Trophoblast cell (in vitro differentiated cells and primary cell): ENCODE data around the gene ZNF512B.

ENCODE experiments used
- DNase-seq, 2 donors: peaks; one replicate each; pipeline ENCODE4 v3.0.0-alpha.2; 2016
- H2AFZ ChIP-seq: 2 replicates; pipeline ENCODE4 v1.6.1; 2013; ENCODE audit warnings: low read length, moderate library complexity, mild to moderate bottlenecking; ENCODE audit not compliant: insufficient read depth, poor library complexity
- H2AK5ac ChIP-seq: 2 replicates; pipeline ENCODE4 v1.6.1; 2013; ENCODE audit warnings: mild to moderate bottlenecking, low read length
- H2BK120ac ChIP-seq: 2 replicates; pipeline ENCODE4 v1.6.1; 2013; ENCODE audit warnings: low read length, mild to moderate bottlenecking, moderate library complexity; ENCODE audit not compliant: insufficient read depth, poor library complexity
- H2BK12ac ChIP-seq: 2 replicates; pipeline ENCODE4 v1.6.1; 2013; ENCODE audit warnings: mild to moderate bottlenecking, low read length, moderate library complexity
- H2BK5ac ChIP-seq: 2 replicates; pipeline ENCODE4 v1.6.1; 2013; ENCODE audit warnings: low read length, low read depth, moderate library complexity, mild to moderate bottlenecking; ENCODE audit not compliant: poor library complexity
- H3K14ac ChIP-seq: 2 replicates; pipeline ENCODE4 v1.6.1; 2013; ENCODE audit warnings: mild to moderate bottlenecking, low read length
- H3K18ac ChIP-seq: 2 replicates; pipeline ENCODE4 v1.6.1; 2013; ENCODE audit warnings: mild to moderate bottlenecking, low read length
- H3K23ac ChIP-seq: 2 replicates; pipeline ENCODE4 v1.6.1; 2013; ENCODE audit warnings: low read length
- H3K27ac ChIP-seq: 2 replicates; pipeline ENCODE4 v1.5.1; 2013; ENCODE audit warnings: low read depth, mild to moderate bottlenecking, inconsistent platforms, low read length, moderate library complexity
- H3K27me3 ChIP-seq: 2 replicates; pipeline ENCODE4 v1.6.1; 2013; ENCODE audit warnings: inconsistent platforms, mild to moderate bottlenecking, low read length, moderate library complexity; ENCODE audit not compliant: insufficient read depth
- H3K36me3 ChIP-seq, 2 experiments: 1 replicate in 1 of 2; 2 replicates in 1 of 2; pipeline ENCODE4 v1.6.1; 2013; ENCODE audit warnings: low read length in 2 of 2, mild to moderate bottlenecking in 2 of 2, moderate library complexity in 1 of 2; ENCODE audit not compliant: insufficient read depth in 2 of 2, control insufficient read depth in 1 of 2
- H3K4ac ChIP-seq: 2 replicates; pipeline ENCODE4 v1.6.1; 2013; ENCODE audit warnings: low read depth, mild to moderate bottlenecking, low read length, moderate library complexity
- H3K4me1 ChIP-seq, 2 experiments: 1 replicate in 1 of 2; 2 replicates in 1 of 2; pipeline ENCODE4 v1.6.1; 2013; ENCODE audit warnings: low read length in 2 of 2, mild to moderate bottlenecking in 2 of 2, moderate library complexity in 1 of 2; ENCODE audit not compliant: insufficient read depth in 2 of 2, control insufficient read depth in 1 of 2
- H3K4me2 ChIP-seq: 2 replicates; pipeline ENCODE4 v1.6.1; 2013; ENCODE audit warnings: inconsistent platforms, mild to moderate bottlenecking, low read length, moderate library complexity
- H3K4me3 ChIP-seq: 2 replicates; pipeline ENCODE4 v1.5.1; 2013; ENCODE audit warnings: mild to moderate bottlenecking, low read depth, low read length, inconsistent platforms
- H3K79me1 ChIP-seq: one replicate; pipeline ENCODE4 v1.6.1; 2013; ENCODE audit warnings: low read length
- H3K79me2 ChIP-seq: 2 replicates; pipeline ENCODE4 v1.6.1; 2013; ENCODE audit warnings: low read length, mild to moderate bottlenecking; ENCODE audit not compliant: control insufficient read depth, insufficient read depth, poor library complexity
- H3K9ac ChIP-seq: 2 replicates; pipeline ENCODE4 v1.6.1; 2013; ENCODE audit warnings: mild to moderate bottlenecking, low read length
- H3K9me3 ChIP-seq: 2 replicates; pipeline ENCODE4 v1.6.1; 2013; ENCODE audit warnings: low read depth, mild to moderate bottlenecking, control low read depth, inconsistent platforms, low read length; ENCODE audit not compliant: insufficient read depth
- H4K12ac ChIP-seq: 2 replicates; pipeline ENCODE4 v1.6.1; 2013; ENCODE audit warnings: low read depth, mild to moderate bottlenecking, low read length, moderate library complexity
- H4K8ac ChIP-seq: 2 replicates; pipeline ENCODE4 v1.6.1; 2013; ENCODE audit warnings: low read depth, mild to moderate bottlenecking, low read length, moderate library complexity
- H4K91ac ChIP-seq: one replicate; pipeline ENCODE4 v1.6.1; 2013; ENCODE audit warnings: low read depth, mild to moderate bottlenecking, low read length, moderate library complexity
- WGBS: extraction: QIAGEN DNeasy Blood & Tissue Kit; methylation state at CpG from one replicate; pipeline ENCODE4 v1.1.7; 2013; ENCODE audit warnings: missing lambda C conversion rate; ENCODE audit not compliant: insufficient read length, insufficient coverage; ENCODE audit errors: extremely low coverage; 5-methylcytosine and 5-hydroxymethylcytosine counted together

ZNF512B gene

DNA sequence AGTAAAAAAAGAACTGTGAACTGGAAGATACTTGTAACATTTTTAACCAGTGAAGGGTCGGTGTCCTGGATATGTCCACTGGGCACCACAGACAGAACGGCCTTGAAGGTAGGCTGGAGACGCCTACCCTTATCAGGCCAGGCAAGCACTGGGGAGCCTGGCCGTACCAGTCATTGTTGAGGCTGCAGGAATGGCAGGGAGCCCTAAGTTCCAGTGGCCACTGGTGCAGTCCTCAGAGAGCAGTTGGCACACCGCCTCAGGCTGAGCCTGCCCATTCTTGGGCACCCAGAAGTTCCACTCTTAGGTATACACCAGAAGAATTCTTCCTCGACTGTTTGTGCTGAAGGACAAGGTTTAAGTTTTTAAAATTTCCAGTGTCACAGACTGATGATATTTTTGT, 54.3 kb downstream of the ZNF512B start:
- Histone ChIP-seq H2AFZ (no peak overlapping the region), H3K79me2 (peaks cover 13% of the 10 kb centered on the region), H3K9me3 (peaks cover 6% of the 10 kb centered on the region), H2BK5ac (no peak overlapping the region), H2AK5ac (no peak overlapping the region), H2BK120ac (no peak overlapping the region), H3K4me1 (peaks cover 5% of the 10 kb centered on the region in 2 experiments), H3K4me3 (no peak overlapping the region), H3K9ac (no peak overlapping the region), H3K27ac (no peak overlapping the region), H3K27me3 (no peaks in the 10 kb centered on the region), H4K8ac (no peak overlapping the region), H2BK12ac (no peak overlapping the region), H3K4ac (no peak overlapping the region), H4K91ac (no peak overlapping the region), H3K14ac (no peak overlapping the region), H4K12ac (no peak overlapping the region), H3K36me3 (peaks cover 17 to 24% of the 10 kb centered on the region in 2 experiments), H3K23ac (no peak overlapping the region), H3K79me1 (no peaks in the 10 kb centered on the region), H3K4me2 (no peak overlapping the region), H3K18ac (peak overlapping the region; percentile 25)
- WGBS = no CpG with 5 or more reads among the region's 6 CpGs
- no peak for DNase-seq

DNA sequence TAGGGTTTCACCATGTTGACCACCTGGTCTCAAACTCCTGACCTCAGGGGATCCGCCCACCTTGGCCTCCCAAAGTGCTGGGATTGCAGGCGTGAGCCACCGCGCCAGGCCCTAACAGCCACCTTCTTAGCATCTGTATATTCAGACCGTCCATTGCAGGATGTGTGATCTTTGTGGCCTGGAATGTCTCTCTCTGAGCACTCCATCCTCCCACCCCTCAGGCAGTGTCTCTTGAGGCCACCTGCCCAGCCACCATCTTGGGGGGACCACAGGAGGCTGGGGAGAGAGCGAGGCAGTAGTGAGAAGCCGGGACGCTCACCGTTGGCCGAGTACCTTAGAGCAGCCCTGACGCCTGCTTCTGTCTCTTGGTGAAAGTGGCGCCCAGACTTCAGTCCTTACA, 56.0 kb downstream of the ZNF512B start:
- Histone ChIP-seq H3K36me3 (peaks cover 10 to 14% of the 10 kb centered on the region in 2 experiments), H2BK120ac (no peak overlapping the region), H4K12ac (no peak overlapping the region), H3K4me3 (no peak overlapping the region), H4K91ac (no peak overlapping the region), H3K9me3 (peaks cover 6% of the 10 kb centered on the region), H2BK12ac (no peak overlapping the region), H3K4ac (peak overlapping the region; percentile 83), H3K18ac (no peak overlapping the region), H2AK5ac (no peak overlapping the region), H3K14ac (no peak overlapping the region), H3K79me2 (peaks cover 16% of the 10 kb centered on the region), H2BK5ac (peak overlapping the region; percentile 43), H3K4me1 (peaks cover 5% of the 10 kb centered on the region in 2 experiments), H3K4me2 (no peak overlapping the region), H4K8ac (no peak overlapping the region), H3K27ac (no peak overlapping the region), H2AFZ (no peak overlapping the region), H3K27me3 (no peaks in the 10 kb centered on the region), H3K23ac (no peak overlapping the region), H3K9ac (no peak overlapping the region), H3K79me1 (no peaks in the 10 kb centered on the region)
- DNase-seq = peak; percentile 55 to 60
- WGBS = no CpG with 5 or more reads among the region's 12 CpGs

DNA sequence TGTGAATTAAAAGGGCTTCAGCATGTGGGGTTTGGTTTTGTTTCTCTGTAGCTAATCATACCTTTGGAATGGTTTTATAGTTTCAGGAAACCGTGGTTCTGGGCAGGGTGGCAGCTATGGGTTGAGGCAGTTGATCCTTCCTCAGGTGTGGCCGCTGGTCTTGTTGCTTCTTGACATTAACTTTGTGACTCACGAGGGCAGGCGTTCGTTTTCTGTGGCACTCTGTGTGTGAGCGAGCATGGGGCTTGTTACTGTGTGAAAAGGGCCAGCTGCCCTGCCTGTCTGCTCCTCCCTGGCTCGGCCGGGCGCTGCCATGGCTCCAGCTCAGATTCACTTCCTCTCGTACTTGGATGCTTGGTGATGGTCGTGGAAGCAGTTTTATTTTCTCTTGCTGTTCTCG, 58.6 kb downstream of the ZNF512B start:
- WGBS = no CpG with 5 or more reads among the region's 12 CpGs

DNA sequence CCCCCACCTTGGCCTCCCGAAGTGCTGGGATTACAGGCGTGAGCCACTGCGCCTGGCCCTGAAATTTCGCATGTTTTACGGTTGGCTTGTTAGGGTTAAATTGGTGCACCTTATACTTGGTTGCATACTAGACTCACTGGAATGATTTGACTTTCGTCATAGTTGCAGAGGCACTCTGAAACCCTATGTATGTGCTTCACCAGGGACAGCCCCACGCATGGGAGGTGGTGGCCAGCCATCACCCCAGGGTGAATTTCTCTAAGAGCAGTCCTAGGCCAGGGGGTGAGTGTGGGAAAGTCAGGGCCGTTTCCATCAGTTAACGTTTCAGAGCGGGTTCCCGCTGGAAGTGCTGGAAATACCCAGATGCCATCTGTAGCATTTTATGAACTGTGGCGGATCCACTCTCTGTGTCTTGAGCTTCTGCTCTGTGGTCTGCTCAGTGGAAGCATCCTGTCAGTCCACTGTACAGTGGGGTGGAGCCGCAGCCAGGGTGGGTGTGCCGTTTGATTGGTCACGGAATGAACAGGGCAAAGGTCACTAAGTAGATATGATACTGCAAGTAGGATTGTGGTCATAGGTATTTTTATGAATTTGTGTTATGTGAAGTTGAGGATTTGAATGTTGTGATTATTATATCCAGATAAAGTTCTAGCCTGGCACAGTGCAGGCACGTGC, 61.6 kb downstream of the ZNF512B start:
- H2BK120ac ChIP-seq = no peak overlapping the region
- H4K91ac ChIP-seq = no peak overlapping the region
- no peak overlapping the region for H2AK5ac ChIP-seq
- no peak overlapping the region for H2BK5ac ChIP-seq
- no peak overlapping the region for H3K14ac ChIP-seq
- H3K36me3 ChIP-seq = peaks cover 0 to 3% of the 10 kb centered on the region in 2 experiments
- no peak overlapping the region for H2BK12ac ChIP-seq
- no peak for DNase-seq
- no peak overlapping the region for H3K18ac ChIP-seq
- H3K4me1 ChIP-seq = no peaks in the 10 kb centered on the region
- no peak overlapping the region for H3K9ac ChIP-seq
- no peaks in the 10 kb centered on the region for H3K79me1 ChIP-seq
- H3K79me2 ChIP-seq = peaks cover 15% of the 10 kb centered on the region
- no peak overlapping the region for H3K4me3 ChIP-seq
- H3K4ac ChIP-seq = peak overlapping the region; percentile 41
- H3K23ac ChIP-seq = no peak overlapping the region
- no peak overlapping the region for H4K12ac ChIP-seq
- H3K27me3 ChIP-seq = no peaks in the 10 kb centered on the region
- no peak overlapping the region for H4K8ac ChIP-seq
- H3K27ac ChIP-seq = no peak overlapping the region
- no peak overlapping the region for H3K4me2 ChIP-seq
- no CpG with 5 or more reads among the region's 16 CpGs for WGBS
- no peak overlapping the region for H2AFZ ChIP-seq
- H3K9me3 ChIP-seq = no peaks in the 10 kb centered on the region

More for the DNA sequence above, 58.6 kb downstream of the ZNF512B start:
- no peak overlapping the region for H2BK5ac ChIP-seq
- peaks cover 4% of the 10 kb centered on the region for H3K9me3 ChIP-seq
- H3K9ac ChIP-seq = no peak overlapping the region
- H2AFZ ChIP-seq = no peak overlapping the region
- no peak overlapping the region for H2BK120ac ChIP-seq
- no peak overlapping the region for H4K12ac ChIP-seq
- DNase-seq = no peak
- H3K18ac ChIP-seq = no peak overlapping the region
- H3K36me3 ChIP-seq = peaks cover 5 to 7% of the 10 kb centered on the region in 2 experiments
- no peak overlapping the region for H3K14ac ChIP-seq
- no peaks in the 10 kb centered on the region for H3K79me1 ChIP-seq
- H3K4me2 ChIP-seq = no peak overlapping the region
- H4K91ac ChIP-seq = no peak overlapping the region
- H3K27ac ChIP-seq = no peak overlapping the region
- no peak overlapping the region for H3K4me3 ChIP-seq
- no peaks in the 10 kb centered on the region for H3K27me3 ChIP-seq
- H2AK5ac ChIP-seq = no peak overlapping the region
- H3K4ac ChIP-seq = peak overlapping the region; percentile 77
- no peak overlapping the region for H4K8ac ChIP-seq
- H3K23ac ChIP-seq = no peak overlapping the region
- no peak overlapping the region for H2BK12ac ChIP-seq
- peaks cover 5% of the 10 kb centered on the region in 2 experiments for H3K4me1 ChIP-seq
- peaks cover 18% of the 10 kb centered on the region for H3K79me2 ChIP-seq
